Nephron progenitor cell (in vitro differentiated cells): ENCODE data around the gene IL6R.
"Not testable (repeated sequence)": the region's sequence is repeated elsewhere in the genome, so short reads cannot be mapped to it uniquely, and the experiment has no call there.

Source experiments
- DNase-seq: peaks from one replicate; pipeline ENCODE4 v3.0.0; 2021
- H3K27ac Mint-ChIP-seq: 2 replicates; pipeline ENCODE4 v1.8.0; 2021; ENCODE audit warnings: mild to moderate bottlenecking, moderate library complexity, mixed read lengths
- H3K27me3 Mint-ChIP-seq: 2 replicates; pipeline ENCODE4 v1.8.0; 2021; ENCODE audit warnings: mild to moderate bottlenecking, low read depth, mixed read lengths; ENCODE audit not compliant: poor library complexity
- H3K36me3 Mint-ChIP-seq: 2 replicates; pipeline ENCODE4 v1.8.0; 2021; ENCODE audit warnings: low read depth, mixed read lengths
- H3K4me1 Mint-ChIP-seq: 2 replicates; pipeline ENCODE4 v1.8.0; 2021; ENCODE audit warnings: mixed read lengths
- H3K4me3 Mint-ChIP-seq: 2 replicates; pipeline ENCODE4 v1.8.0; 2021; ENCODE audit warnings: mild to moderate bottlenecking, moderate library complexity, mixed read lengths
- H3K9me3 Mint-ChIP-seq: 2 replicates; pipeline ENCODE4 v1.8.0; 2021; ENCODE audit warnings: mild to moderate bottlenecking, moderate library complexity, mixed read lengths
- CTCF ChIP-seq: fragments of 200-600 bp; sonication (generic); IDR thresholded peaks from 2 replicates; pipeline ENCODE4 v1.5.0; 2021; ENCODE audit warnings: antibody characterized with exemption

IL6R gene

GRCh38 chr1:154483941-154484803, 79.0 kb downstream of the IL6R start:
- H3K27ac Mint-ChIP-seq: no peak overlapping the region
- H3K4me3 Mint-ChIP-seq: no peak overlapping the region
- peaks cover 40% of the 10 kb centered on the region for H3K4me1 Mint-ChIP-seq
- no peak for DNase-seq
- H3K36me3 Mint-ChIP-seq: no peaks in the 10 kb centered on the region
- TF ChIP-seq CTCF: no peak
- peaks cover 4% of the 10 kb centered on the region for H3K27me3 Mint-ChIP-seq
- H3K9me3 Mint-ChIP-seq: no peaks in the 10 kb centered on the region

- no peak overlapping the region for H3K27ac Mint-ChIP-seq
- DNase-seq: no peak
- no peaks in the 10 kb centered on the region for H3K9me3 Mint-ChIP-seq
- H3K4me1 Mint-ChIP-seq: peaks cover 42% of the 10 kb centered on the region
- H3K27me3 Mint-ChIP-seq: peaks cover 4% of the 10 kb centered on the region
- no peaks in the 10 kb centered on the region for H3K36me3 Mint-ChIP-seq
- H3K4me3 Mint-ChIP-seq: no peak overlapping the region
- no peak for TF ChIP-seq CTCF
Measured at GRCh38 chr1:154485106-154485505, 80.0 kb downstream of the IL6R start.

- no peak for TF ChIP-seq CTCF
- peaks cover 5% of the 10 kb centered on the region for H3K27me3 Mint-ChIP-seq
- H3K36me3 Mint-ChIP-seq: no peaks in the 10 kb centered on the region
- H3K4me1 Mint-ChIP-seq: peaks cover 33% of the 10 kb centered on the region
- DNase-seq: no peak
- H3K27ac Mint-ChIP-seq: peak overlapping the region; percentile 44
- no peak overlapping the region for H3K4me3 Mint-ChIP-seq
- H3K9me3 Mint-ChIP-seq: no peaks in the 10 kb centered on the region
Measured at GRCh38 chr1:154485910-154486496, 80.9 kb downstream of the IL6R start.

- not testable (repeated sequence) for H3K4me3 Mint-ChIP-seq, DNase-seq, H3K27ac Mint-ChIP-seq, H3K9me3 Mint-ChIP-seq, H3K36me3 Mint-ChIP-seq
- Mint-ChIP-seq H3K4me1 (peaks cover 34% of the 10 kb centered on the region), H3K27me3 (peaks cover 10% of the 10 kb centered on the region)
Measured at GRCh38 chr1:154486756-154487155, 81.6 kb downstream of the IL6R start.

- Mint-ChIP-seq H3K27me3 (peaks cover 12% of the 10 kb centered on the region), H3K4me3 (no peak overlapping the region), H3K9me3 (no peaks in the 10 kb centered on the region), H3K4me1 (peaks cover 56% of the 10 kb centered on the region), H3K27ac (no peak overlapping the region), H3K36me3 (no peaks in the 10 kb centered on the region)
- DNase-seq: no peak
- TF ChIP-seq CTCF: no peak
Measured at GRCh38 chr1:154488922-154489321, 83.8 kb downstream of the IL6R start.

GRCh38 chr1:154489695-154490274, 84.6 kb downstream of the IL6R start:
- TF ChIP-seq CTCF: no peak
- Mint-ChIP-seq H3K36me3 (no peaks in the 10 kb centered on the region), H3K4me3 (no peak overlapping the region), H3K27ac (no peak overlapping the region), H3K27me3 (peaks cover 12% of the 10 kb centered on the region), H3K9me3 (no peaks in the 10 kb centered on the region), H3K4me1 (peaks cover 53% of the 10 kb centered on the region)
- DNase-seq: no peak
